ENCODE results near the gene MRAS.

The MRAS gene

DNA sequence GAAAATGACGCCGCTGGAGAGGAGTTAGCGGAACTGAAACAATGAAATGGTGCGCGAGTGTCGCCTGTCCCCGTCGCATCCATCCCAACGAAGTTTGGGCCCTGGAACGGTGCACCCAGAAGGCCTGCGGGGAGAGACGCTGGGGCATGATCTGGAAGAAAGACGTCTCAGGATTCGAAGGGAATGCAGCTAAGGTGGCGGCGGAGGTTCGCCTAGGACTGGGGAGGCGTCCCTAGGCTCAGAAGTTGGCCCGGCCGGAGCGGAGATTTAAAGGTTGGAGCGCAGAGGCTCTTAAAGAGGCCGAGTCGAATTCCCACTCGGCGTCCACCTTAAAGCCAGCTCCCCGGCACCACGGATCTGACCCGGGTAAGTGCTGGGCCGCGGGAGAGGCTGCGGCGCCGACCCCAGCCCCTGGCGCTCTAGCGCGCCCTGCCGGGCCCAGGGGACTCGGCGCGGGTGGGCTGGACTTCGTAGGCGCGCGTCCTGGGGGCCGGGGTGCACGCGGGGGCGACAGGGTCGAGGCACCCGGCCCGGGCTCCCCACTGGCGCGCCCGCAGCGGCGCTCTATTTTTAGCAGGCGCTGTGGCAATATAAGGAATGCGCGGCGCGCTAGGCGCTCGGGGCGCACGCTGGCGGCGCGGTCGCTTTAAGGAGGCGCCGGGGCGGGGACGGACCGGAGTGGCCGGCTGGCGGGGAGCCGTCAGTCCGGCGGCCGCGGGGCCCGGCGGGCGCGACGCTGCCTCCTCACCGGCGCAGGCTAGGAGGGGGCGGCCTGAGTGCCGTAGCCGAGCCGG, at the start of gene MRAS:
MRAS (plus strand) TSS at position 620 of the 794 bp plus-strand sequence. CDS start 24,305 bp downstream, outside the sequence.
- peaks cover 2% of the 10 kb centered on the region for H3K9me3 ChIP-seq (ENCODE audit: low read length)
- no peaks in the 10 kb centered on the region for H3K36me3 ChIP-seq (ENCODE audit: insufficient read depth, low read length)
- H3K4me1 ChIP-seq (ENCODE audit: insufficient read depth, low read length): peaks cover 4% of the 10 kb centered on the region
- H2AFZ ChIP-seq (ENCODE audit: low read depth, low read length): peak within 1 kb of the TSS; percentile 98
- H3K27me3 ChIP-seq (ENCODE audit: insufficient read depth, low read length): no peaks in the 10 kb centered on the region
- peak within 1 kb of the TSS; percentile 92 for H3K4me3 ChIP-seq (ENCODE audit: low read length)

DNA sequence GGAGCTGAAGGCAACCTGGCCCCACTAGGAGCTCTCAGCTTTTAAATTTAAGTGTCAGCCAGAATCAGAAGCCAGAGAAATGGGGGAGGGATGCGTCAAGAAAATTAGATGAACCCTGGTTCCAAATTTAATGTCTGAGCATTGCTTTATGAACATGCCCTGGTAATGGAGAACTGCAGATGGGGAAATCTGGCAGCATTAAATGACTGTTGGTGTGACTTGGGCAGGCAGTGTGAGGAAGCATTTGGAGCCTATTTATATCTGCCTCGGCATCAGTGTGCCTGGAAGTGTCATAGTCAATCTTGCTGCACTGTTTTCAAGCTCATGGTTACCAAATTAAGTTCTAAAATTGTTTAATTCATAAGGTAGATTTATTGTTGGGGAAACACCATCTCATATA, 47.7 kb upstream of the MRAS start:
- Histone ChIP-seq H3K9me3 (ENCODE audit: low read length) (no peaks in the 10 kb centered on the region), H3K27me3 (ENCODE audit: insufficient read depth, low read length) (no peaks in the 10 kb centered on the region), H3K4me1 (ENCODE audit: insufficient read depth, low read length) (no peaks in the 10 kb centered on the region), H2AFZ (ENCODE audit: low read depth, low read length) (no peak overlapping the region), H3K36me3 (ENCODE audit: insufficient read depth, low read length) (peaks cover 29% of the 10 kb centered on the region), H3K4me3 (ENCODE audit: low read length) (no peak overlapping the region)

DNA sequence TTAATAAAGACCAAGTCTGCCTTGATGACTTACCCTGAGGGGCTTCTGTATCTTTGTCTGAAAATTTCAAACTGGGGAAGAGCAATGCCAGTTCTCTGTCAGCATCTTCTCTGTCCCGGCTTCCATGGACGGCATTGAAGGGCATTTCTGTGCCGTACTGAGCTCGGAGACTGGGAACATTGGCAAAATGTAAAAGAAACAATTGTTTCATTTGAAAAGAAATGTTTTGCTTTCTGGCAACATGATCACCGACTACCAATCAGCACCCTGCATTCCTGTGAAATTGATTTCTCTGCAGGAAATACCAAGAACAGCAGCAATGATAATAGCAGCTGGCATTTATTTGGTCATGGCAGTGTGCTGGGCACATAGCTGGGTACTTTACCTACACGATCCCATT, 44.9 kb upstream of the MRAS start:
- Histone ChIP-seq H2AFZ (ENCODE audit: low read depth, low read length) (no peak overlapping the region), H3K36me3 (ENCODE audit: insufficient read depth, low read length) (peaks cover 6% of the 10 kb centered on the region), H3K4me1 (ENCODE audit: insufficient read depth, low read length) (no peaks in the 10 kb centered on the region), H3K4me3 (ENCODE audit: low read length) (no peak overlapping the region), H3K27me3 (ENCODE audit: insufficient read depth, low read length) (no peaks in the 10 kb centered on the region), H3K9me3 (ENCODE audit: low read length) (peaks cover 5% of the 10 kb centered on the region)

DNA sequence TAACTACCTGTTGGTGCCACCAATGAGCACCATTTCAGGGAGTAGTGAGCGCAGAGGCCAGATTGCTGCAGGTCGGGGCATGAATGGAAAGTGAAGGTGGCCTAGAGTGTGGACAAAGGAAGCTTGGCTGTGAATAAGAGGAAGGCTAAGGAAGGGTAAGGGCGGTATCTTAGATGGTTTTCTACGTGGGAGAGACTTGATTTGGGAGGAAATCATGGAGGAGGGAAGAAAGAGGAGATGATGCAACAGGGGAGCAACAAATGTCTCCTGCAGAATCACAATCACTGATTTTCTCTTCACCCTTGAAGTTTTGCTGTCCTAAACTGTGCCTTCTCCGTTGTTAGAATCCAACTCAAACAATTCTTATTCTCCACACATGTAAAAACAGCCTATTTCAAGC, 40.5 kb upstream of the MRAS start:
- Histone ChIP-seq H3K27me3 (ENCODE audit: insufficient read depth, low read length) (no peaks in the 10 kb centered on the region), H2AFZ (ENCODE audit: low read depth, low read length) (no peak overlapping the region), H3K4me3 (ENCODE audit: low read length) (no peak overlapping the region), H3K36me3 (ENCODE audit: insufficient read depth, low read length) (no peaks in the 10 kb centered on the region), H3K9me3 (ENCODE audit: low read length) (peaks cover 5% of the 10 kb centered on the region), H3K4me1 (ENCODE audit: insufficient read depth, low read length) (no peaks in the 10 kb centered on the region)

DNA sequence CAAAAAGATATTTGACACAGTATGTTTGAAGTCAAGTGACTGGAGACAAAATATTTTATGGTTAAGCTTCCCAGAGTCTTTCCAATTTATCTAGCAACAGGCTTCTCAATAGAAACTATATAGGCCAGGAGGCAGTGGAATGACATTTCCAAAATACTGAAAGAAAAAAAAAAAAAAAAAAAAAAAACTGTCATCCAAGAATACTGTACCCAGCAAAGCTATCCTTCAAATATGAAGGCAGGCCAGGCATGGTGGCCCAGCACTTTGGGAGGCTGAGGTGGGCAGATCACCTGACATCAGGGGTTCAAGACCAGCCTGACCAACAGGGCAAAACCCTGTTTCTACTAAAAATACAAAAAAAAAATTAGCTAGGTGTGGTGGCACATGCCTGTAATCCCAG, 39.6 kb upstream of the MRAS start:
- no peak overlapping the region for H3K4me3 ChIP-seq (ENCODE audit: low read length)
- peaks cover 5% of the 10 kb centered on the region for H3K9me3 ChIP-seq (ENCODE audit: low read length)
- H3K36me3 ChIP-seq (ENCODE audit: insufficient read depth, low read length): no peaks in the 10 kb centered on the region
- H3K27me3 ChIP-seq (ENCODE audit: insufficient read depth, low read length): no peaks in the 10 kb centered on the region
- no peak overlapping the region for H2AFZ ChIP-seq (ENCODE audit: low read depth, low read length)
- no peaks in the 10 kb centered on the region for H3K4me1 ChIP-seq (ENCODE audit: insufficient read depth, low read length)

DNA sequence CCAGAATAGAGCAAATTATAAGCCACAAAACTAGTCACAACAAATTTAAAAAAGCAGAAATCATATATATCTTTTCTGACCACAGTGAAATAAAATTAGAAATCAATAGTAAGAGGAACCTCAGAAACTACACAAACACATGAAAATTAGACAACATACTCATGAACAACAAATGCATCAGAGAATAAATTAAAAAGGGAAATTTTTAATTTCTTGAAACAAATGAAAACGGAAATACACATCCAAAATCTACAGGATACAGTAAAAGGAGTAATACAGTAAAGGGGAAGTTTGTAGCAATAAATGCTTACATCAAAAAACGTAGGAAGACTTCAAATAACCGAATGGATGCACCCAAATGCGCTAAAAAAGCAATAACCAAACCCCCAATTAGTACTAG, 37.9 kb upstream of the MRAS start:
- Histone ChIP-seq H2AFZ (ENCODE audit: low read depth, low read length) (no peak overlapping the region), H3K4me1 (ENCODE audit: insufficient read depth, low read length) (no peaks in the 10 kb centered on the region)

DNA sequence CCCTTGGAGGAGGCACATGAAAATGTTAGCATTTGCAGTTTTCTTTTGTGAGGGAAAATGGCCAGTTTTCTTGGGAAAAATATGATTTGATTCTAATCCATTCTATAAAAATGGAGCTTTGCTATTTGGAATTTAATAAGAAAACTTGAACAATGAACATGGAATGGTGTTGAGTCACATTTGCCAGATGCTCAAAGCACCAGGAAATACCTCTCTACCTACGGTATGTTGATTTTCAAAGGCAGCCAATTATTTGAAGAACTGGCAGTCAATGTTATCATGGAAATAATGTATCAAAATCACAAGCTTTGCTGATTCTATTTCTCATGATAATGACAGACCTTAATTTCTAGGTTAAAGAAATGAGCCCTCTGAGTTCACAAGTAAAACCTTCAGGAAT, 33.6 kb upstream of the MRAS start:
- no peak overlapping the region for H3K4me3 ChIP-seq (ENCODE audit: low read length)
- H3K9me3 ChIP-seq (ENCODE audit: low read length): no peaks in the 10 kb centered on the region
- H3K27me3 ChIP-seq (ENCODE audit: insufficient read depth, low read length): no peaks in the 10 kb centered on the region
- no peaks in the 10 kb centered on the region for H3K36me3 ChIP-seq (ENCODE audit: insufficient read depth, low read length)
- H3K4me1 ChIP-seq (ENCODE audit: insufficient read depth, low read length): no peaks in the 10 kb centered on the region
- no peak overlapping the region for H2AFZ ChIP-seq (ENCODE audit: low read depth, low read length)

More for the DNA sequence above, 37.9 kb upstream of the MRAS start:
- no peaks in the 10 kb centered on the region for H3K27me3 ChIP-seq (ENCODE audit: insufficient read depth, low read length)
- H3K36me3 ChIP-seq (ENCODE audit: insufficient read depth, low read length): no peaks in the 10 kb centered on the region
- no peak overlapping the region for H3K4me3 ChIP-seq (ENCODE audit: low read length)
- H3K9me3 ChIP-seq (ENCODE audit: low read length): peaks cover 5% of the 10 kb centered on the region

DNA sequence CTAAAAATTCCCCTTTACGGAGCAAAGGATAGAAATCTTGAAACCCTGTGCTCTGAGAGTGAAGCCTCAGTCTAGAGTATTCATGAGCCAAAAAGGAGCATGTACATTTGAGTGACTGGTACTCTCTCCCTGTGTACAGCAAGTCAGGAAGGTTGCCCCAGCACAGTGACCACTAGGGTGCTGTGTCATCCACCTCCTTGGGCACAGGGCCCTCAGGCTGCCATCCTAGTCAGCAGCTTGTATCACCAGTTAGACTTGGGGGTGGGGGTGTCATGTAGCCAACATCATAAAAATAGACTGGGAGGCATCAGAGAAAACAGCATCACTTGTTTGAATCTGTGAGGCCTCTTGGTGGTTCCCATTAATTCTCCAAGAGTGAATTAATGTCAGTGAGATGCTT, 30.7 kb upstream of the MRAS start:
- Histone ChIP-seq H3K27me3 (ENCODE audit: insufficient read depth, low read length) (peaks cover 3% of the 10 kb centered on the region), H3K36me3 (ENCODE audit: insufficient read depth, low read length) (no peaks in the 10 kb centered on the region)

DNA sequence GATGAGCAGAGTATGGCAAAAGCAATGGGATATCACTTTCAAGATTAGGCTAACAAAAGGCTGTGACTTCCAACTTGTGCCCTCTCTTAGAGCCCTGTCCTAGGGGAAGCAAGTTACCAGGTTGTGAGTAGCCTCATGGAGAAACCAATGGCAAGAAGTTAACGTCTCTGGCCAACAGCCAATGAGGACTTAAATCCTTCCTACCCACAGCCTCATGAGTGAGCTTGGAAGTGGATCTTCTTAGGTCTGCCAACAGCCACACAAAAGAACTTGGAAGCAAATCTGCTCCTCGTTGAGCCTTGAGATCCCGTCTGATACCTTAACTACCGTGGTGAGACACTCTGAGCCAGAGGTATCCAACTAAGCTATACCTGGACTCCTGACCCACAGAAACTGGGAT, 24.4 kb upstream of the MRAS start:
- peaks cover 3% of the 10 kb centered on the region for H3K27me3 ChIP-seq (ENCODE audit: insufficient read depth, low read length)
- no peak overlapping the region for H2AFZ ChIP-seq (ENCODE audit: low read depth, low read length)
- H3K4me3 ChIP-seq (ENCODE audit: low read length): no peak overlapping the region
- peaks cover 8% of the 10 kb centered on the region for H3K4me1 ChIP-seq (ENCODE audit: insufficient read depth, low read length)
- no peaks in the 10 kb centered on the region for H3K36me3 ChIP-seq (ENCODE audit: insufficient read depth, low read length)
- H3K9me3 ChIP-seq (ENCODE audit: low read length): no peaks in the 10 kb centered on the region

More for the DNA sequence above, 30.7 kb upstream of the MRAS start:
- no peak overlapping the region for H3K4me3 ChIP-seq (ENCODE audit: low read length)
- H3K4me1 ChIP-seq (ENCODE audit: insufficient read depth, low read length): peaks cover 2% of the 10 kb centered on the region
- no peaks in the 10 kb centered on the region for H3K9me3 ChIP-seq (ENCODE audit: low read length)
- no peak overlapping the region for H2AFZ ChIP-seq (ENCODE audit: low read depth, low read length)

DNA sequence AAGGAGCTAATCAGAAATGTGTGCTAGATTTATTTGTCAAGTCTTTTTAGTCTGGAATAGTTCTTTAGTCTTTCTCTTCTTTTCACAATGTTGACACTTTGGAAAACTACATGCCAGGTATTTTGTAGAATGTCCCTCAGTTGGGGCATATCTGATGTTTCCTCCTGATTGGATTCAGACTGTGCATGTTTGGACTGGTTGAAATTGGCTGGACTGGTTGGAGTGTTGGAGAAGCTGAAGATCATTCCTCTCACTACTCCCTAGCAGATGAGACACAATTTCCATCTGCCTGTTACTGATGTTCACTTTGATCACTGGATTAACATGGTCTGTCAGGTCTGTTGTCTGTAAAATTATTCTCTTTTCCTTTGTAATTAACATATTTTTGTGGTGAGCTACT, 22.4 kb upstream of the MRAS start:
- H2AFZ ChIP-seq (ENCODE audit: low read depth, low read length): no peak overlapping the region
- peaks cover 13% of the 10 kb centered on the region for H3K4me1 ChIP-seq (ENCODE audit: insufficient read depth, low read length)
- H3K4me3 ChIP-seq (ENCODE audit: low read length): no peak overlapping the region
- no peaks in the 10 kb centered on the region for H3K36me3 ChIP-seq (ENCODE audit: insufficient read depth, low read length)
- no peaks in the 10 kb centered on the region for H3K9me3 ChIP-seq (ENCODE audit: low read length)
- no peaks in the 10 kb centered on the region for H3K27me3 ChIP-seq (ENCODE audit: insufficient read depth, low read length)

DNA sequence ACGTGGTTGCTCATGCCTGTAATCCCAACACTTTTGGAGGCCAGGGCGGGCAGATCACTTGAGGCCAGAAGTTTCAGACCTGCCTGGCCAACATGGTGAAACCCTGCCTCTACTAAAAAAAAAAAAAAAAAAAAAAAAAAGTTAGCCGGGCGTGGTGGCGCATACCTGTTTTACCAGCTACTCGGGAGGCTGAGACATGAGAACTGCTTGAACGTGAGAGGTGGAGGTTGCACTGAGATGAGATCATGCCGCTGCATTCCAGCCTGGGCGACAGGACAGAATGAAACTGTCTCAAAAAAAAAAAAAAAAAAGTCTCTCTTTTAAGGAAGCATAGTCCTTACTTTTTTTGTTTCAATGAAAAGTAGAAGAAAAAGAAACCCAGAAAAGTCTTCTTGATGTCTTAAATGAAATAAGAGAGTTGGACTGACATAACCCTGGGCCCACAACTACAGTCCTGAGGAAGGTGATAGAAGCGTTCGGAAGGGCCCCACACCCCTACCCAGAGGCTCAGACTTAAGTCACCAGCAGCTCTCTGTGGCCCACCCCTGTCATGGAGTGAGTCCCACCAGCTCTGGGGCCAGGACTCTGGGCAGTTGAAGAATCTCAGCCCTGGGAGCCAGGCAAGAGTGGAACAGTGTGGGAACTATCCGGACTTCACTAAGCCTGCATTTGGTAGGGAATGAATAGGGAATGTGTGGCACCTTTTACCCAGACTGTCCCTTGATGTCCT, 21.3 kb upstream of the MRAS start:
- H3K4me3 ChIP-seq (ENCODE audit: low read length): no peak overlapping the region
- H3K9me3 ChIP-seq (ENCODE audit: low read length): no peaks in the 10 kb centered on the region
- no peaks in the 10 kb centered on the region for H3K36me3 ChIP-seq (ENCODE audit: insufficient read depth, low read length)
- peaks cover 12% of the 10 kb centered on the region for H3K4me1 ChIP-seq (ENCODE audit: insufficient read depth, low read length)
- H2AFZ ChIP-seq (ENCODE audit: low read depth, low read length): no peak overlapping the region
- H3K27me3 ChIP-seq (ENCODE audit: insufficient read depth, low read length): no peaks in the 10 kb centered on the region

DNA sequence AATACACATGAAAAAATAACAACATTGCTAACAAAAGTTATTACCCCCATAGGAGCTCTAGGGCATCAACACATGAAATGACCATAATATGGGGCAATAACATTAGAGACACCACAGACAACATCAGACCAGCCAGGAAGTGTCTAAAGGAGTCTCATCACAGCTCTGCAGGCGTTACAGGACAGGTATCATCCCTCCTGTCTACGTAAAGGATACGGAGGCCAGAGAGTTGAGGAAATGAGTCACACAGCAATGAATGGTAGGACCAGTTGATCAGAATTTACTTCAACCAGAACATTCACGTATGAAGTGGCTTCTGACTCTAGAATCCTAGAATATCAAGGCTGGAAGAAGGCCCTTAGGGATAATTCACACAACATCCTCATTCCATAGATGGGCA, 20.5 kb upstream of the MRAS start:
- Histone ChIP-seq H3K4me3 (ENCODE audit: low read length) (no peak overlapping the region), H2AFZ (ENCODE audit: low read depth, low read length) (no peak overlapping the region), H3K36me3 (ENCODE audit: insufficient read depth, low read length) (no peaks in the 10 kb centered on the region), H3K9me3 (ENCODE audit: low read length) (no peaks in the 10 kb centered on the region), H3K4me1 (ENCODE audit: insufficient read depth, low read length) (peaks cover 11% of the 10 kb centered on the region), H3K27me3 (ENCODE audit: insufficient read depth, low read length) (no peaks in the 10 kb centered on the region)

DNA sequence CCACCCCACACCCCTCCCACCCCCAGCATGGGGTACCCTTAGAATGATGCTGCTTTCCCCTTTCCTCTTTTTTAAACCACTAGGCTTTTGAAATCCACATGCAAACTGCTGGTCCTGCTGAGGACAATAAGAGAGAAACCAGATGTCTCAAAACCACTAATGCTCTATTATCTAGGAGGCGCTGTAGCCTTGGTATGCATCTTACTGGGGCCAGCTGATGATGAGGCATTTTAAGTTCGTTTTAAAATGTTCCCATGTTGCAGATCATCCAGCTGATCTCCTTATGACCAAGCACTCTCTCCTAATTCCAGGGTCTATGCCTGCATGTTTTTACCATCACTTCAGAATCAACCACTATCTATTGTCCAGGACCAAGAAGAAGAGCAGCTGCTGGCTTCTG, 20.0 kb upstream of the MRAS start:
- Histone ChIP-seq H3K9me3 (ENCODE audit: low read length) (no peaks in the 10 kb centered on the region), H3K4me1 (ENCODE audit: insufficient read depth, low read length) (peaks cover 11% of the 10 kb centered on the region), H3K4me3 (ENCODE audit: low read length) (peak overlapping the region; percentile 55)

More for the DNA sequence above, 20.0 kb upstream of the MRAS start:
- no peaks in the 10 kb centered on the region for H3K36me3 ChIP-seq (ENCODE audit: insufficient read depth, low read length)
- H2AFZ ChIP-seq (ENCODE audit: low read depth, low read length): peak overlapping the region; percentile 92
- no peaks in the 10 kb centered on the region for H3K27me3 ChIP-seq (ENCODE audit: insufficient read depth, low read length)
